GM10266 (cell line): ENCODE data around the gene TFF2.

Experiments used
- DNase-seq: peaks from one replicate; pipeline ENCODE4 v3.0.0; 2012; ENCODE audit errors: extremely low spot score
- TF ChIP-seq, protein P1 (sequence below): IDR thresholded peaks from 2 replicates; pipeline ENCODE4 v1.5.1; 2012; ENCODE audit warnings: mild to moderate bottlenecking, low read depth; ENCODE audit not compliant: control insufficient read depth, insufficient read depth; ENCODE audit errors: missing control alignments

TFF2 gene

DNA sequence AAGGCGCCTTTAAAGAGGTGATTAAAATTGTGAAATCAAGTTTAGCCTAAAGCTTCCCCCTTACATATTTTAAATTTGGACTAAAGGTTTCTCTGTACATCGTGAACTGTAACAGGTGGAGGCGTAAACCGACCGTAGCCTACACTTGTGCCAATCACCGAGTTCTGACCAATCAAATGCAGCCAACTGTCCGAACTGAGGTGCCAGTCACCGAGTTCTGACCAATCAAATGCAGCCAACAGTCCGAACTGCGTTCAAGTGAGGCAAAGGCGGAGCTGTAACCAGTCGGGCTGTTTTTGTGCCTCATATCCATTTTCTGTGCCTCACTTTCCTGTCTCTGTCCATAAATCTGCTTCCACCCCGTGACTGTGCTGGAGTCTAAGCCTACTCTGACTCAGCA is 8.1 kb upstream of the TFF2 start:
- DNase-seq, result no peak
- TF ChIP-seq, protein P1, sequence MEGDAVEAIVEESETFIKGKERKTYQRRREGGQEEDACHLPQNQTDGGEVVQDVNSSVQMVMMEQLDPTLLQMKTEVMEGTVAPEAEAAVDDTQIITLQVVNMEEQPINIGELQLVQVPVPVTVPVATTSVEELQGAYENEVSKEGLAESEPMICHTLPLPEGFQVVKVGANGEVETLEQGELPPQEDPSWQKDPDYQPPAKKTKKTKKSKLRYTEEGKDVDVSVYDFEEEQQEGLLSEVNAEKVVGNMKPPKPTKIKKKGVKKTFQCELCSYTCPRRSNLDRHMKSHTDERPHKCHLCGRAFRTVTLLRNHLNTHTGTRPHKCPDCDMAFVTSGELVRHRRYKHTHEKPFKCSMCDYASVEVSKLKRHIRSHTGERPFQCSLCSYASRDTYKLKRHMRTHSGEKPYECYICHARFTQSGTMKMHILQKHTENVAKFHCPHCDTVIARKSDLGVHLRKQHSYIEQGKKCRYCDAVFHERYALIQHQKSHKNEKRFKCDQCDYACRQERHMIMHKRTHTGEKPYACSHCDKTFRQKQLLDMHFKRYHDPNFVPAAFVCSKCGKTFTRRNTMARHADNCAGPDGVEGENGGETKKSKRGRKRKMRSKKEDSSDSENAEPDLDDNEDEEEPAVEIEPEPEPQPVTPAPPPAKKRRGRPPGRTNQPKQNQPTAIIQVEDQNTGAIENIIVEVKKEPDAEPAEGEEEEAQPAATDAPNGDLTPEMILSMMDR, result no peak

DNA sequence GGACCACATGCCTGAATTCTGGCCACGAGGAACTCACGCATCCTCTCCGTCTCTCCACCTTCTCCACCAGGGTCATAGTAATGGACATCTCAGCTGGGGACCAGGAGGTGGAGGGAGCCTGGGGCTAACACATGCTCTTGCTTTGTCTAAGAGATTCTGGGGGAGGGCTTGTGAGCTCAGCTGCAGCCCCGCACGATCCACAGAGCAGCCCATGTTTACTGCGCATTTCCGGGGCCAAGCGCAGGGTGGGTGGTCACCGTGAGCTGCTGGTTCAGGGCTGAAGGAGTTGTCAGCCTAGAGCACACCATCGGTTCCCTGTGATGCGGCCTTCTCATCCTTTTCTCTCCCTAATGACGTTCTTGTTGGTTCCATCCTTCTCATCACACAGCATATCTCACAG is 7.5 kb upstream of the TFF2 start:
- no peak for DNase-seq
- TF ChIP-seq, protein P1, result no peak

DNA sequence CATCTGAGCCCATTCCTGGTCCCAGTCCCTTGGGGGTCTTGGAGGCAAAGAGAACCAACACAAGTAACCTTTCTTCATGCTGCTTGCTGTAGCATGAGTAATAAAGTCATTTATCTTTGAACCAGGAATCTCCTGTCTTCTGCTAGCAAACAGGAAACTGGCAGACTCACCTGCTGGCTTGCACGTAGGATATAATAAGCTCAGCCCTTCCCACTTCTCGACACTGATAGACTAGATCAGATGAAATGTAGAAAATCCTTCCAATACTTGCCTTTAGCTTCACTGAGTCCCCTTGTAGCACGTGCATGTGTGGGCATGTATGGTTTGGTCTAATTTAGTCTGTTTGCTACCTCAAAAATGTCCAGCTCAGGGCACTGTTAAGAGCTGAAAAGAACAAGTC is 6.5 kb upstream of the TFF2 start:
- TF ChIP-seq, protein P1, result no peak
- DNase-seq, result no peak

DNA sequence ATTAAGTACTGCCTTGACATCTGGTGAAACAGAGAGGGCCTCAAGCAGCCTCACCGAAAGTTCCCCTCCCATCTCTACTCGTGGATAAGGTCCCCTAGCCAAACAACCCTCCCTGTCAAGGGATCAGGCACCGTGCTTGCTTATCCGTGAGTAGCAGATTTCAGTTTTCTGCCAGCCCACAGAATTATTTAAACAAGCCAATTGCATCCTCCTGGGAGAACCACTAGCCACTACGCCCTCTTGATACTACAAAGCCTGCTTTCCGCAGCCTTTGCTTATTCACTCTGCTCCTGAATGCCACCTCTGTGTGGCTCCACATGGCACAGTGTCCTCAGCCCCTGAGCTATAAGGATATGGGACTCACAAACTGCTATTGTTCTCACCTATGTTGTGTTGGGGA is 5.9 kb upstream of the TFF2 start:
- no peak for DNase-seq
- TF ChIP-seq, protein P1, result no peak

DNA sequence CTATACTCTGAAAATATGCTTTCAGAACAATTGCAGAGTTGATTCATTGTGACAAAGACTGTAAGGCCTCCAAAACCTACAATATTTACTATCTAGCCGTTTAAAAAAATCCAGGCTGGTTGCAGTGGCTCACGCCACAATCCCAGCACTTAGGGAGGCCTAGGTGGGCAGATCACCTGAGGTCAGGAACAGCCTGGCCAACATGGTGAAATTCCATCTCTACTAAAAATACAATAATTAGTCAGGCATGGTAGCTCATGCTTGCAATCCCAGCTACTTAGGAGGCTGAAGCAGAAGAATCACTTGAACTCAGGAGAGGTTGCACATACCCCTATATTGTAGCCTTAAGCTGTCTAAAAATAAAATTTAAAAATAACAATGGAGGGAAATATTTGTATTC is 5.3 kb upstream of the TFF2 start:
- TF ChIP-seq, protein P1, result no peak
- no peak for DNase-seq

DNA sequence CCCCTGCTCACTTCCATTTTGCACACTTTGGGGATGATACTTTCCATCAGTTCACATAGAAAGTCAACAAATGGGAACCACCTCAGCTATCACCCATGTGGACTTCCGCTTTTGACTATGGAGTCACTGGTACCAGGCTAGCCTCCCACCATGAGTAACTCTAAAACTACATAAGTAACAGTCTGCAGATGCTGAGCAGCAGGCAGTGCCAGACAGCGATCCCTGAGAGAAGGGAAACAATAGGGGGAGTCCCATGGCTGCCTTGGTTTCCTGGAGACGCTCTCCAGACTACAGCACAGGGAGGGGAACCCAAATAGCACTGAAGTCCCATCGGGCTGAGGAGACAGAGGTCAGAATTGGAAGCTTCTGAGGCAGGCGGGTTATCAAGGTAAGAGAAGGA is 2.8 kb upstream of the TFF2 start:
- TF ChIP-seq, protein P1, result no peak
- no peak for DNase-seq

DNA sequence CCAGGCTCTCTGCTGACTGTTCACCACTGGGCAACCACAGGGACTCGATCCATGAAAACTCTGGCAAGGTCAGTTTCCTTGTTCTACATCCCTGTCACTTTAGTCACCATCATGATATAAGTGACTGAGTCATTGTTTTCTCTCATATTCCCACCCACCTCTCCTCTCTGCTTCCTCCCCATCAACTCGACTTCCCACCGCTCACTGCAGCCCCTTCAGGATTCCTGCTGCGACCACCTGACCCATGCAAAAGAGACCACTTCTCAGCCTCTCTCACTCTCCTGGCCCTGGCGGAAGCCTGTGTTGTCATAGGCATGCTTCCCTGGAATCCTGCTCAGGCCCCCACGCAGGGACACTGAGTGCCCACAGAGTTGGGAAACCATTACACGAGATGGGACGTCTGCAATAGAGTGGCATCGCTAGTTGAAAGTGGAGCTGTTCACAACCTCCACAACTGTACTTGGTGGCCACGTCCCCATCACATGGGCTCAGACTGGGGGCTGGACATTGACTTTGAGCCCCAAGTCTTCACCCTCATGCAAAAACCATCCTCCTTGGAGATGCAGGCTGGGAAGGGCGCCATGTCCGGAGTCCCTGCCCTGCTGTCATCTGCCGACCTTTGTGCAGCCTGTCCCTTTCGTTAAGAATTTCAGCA is 1.8 kb upstream of the TFF2 start:
- TF ChIP-seq, protein P1, result no peak

More for the DNA sequence above, 1.8 kb upstream of the TFF2 start:
- DNase-seq, result no peak
